HEK293T (cell line): ENCODE results near the gene RTP4.

Experiments
- CTBP1 ChIP-seq: fragments of 450-650 bp; IDR thresholded peaks from 2 replicates; pipeline ENCODE4 v1.6.1; 2016; ENCODE audit warnings: borderline replicate concordance
- ELF4 ChIP-seq: fragments of 450-650 bp; IDR thresholded peaks from 2 replicates; pipeline ENCODE4 v1.6.1; 2017; ENCODE audit warnings: antibody characterized with exemption
- FOXA1 ChIP-seq: fragments of 450-650 bp; IDR thresholded peaks from 2 replicates; pipeline ENCODE4 v1.6.1; 2016; ENCODE audit warnings: mild to moderate bottlenecking
- FOXK2 ChIP-seq: fragments of 450-650 bp; IDR thresholded peaks from 2 replicates; pipeline ENCODE4 v1.6.1; 2016; ENCODE audit warnings: mild to moderate bottlenecking
- FOXM1 ChIP-seq: fragments of 450-650 bp; IDR thresholded peaks from 2 replicates; pipeline ENCODE4 v1.6.1; 2017; ENCODE audit warnings: mild to moderate bottlenecking, borderline replicate concordance
- HDGF ChIP-seq: fragments of 450-650 bp; IDR thresholded peaks from 2 replicates; pipeline ENCODE4 v1.6.1; 2017; ENCODE audit warnings: antibody characterized with exemption, borderline replicate concordance
- NFRKB ChIP-seq: fragments of 450-650 bp; IDR thresholded peaks from 2 replicates; pipeline ENCODE4 v1.6.1; 2016; ENCODE audit warnings: mild to moderate bottlenecking, moderate library complexity
- PKNOX1 ChIP-seq: fragments of 450-650 bp; IDR thresholded peaks from 2 replicates; pipeline ENCODE4 v1.6.1; 2016
- SP1 ChIP-seq: fragments of 450-650 bp; IDR thresholded peaks from 2 replicates; pipeline ENCODE4 v1.6.1; 2017
- SUZ12 ChIP-seq: fragments of 450-650 bp; IDR thresholded peaks from 2 replicates; pipeline ENCODE4 v1.6.1; 2016; ENCODE audit warnings: mild to moderate bottlenecking
- TARDBP ChIP-seq: fragments of 450-650 bp; IDR thresholded peaks from 2 replicates; pipeline ENCODE4 v1.6.1; 2016

- TF ChIP-seq ELF4 (no peak), HDGF (no peak), FOXK2 (no peak), FOXA1 (no peak), TARDBP (no peak), PKNOX1 (no peak), FOXM1 (no peak), CTBP1 (no peak), SUZ12 (no peak), NFRKB (no peak), SP1 (no peak)
Measured at GRCh38 chr3:187328691-187329090, 39.5 kb upstream of the RTP4 start.
